ENCODE data around the gene TRUB1.
A peak's percentile ranks its signal among the peaks of the same experiment; 100 is the strongest.

Gene TRUB1

DNA sequence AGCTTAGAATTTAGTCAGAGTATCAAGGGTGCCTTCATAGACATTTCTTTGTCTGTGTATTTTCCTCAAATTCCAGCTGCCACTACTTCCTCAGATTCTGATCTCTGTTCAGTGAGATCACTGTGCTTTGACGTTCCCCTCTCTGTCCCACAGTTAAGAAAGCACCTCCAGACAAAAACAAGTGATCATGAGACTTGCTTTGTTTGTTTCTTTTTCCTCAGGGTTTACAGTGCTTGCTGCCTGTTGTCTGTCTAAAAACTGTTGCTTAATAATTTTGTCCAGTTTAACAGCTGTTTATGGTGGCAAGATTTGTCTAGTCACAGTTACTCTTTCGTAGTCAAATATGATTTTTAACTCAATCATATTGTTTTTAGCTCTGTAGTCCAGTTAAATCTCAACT is 29.1 kb downstream of the TRUB1 start:
- DNase-seq: no peak
- in situ Hi-C loops (cut with MboI; ENCODE audit: low pct_unique_long_range_greater_than_20kb, low sequenced_read_pairs): no loop called here

GRCh38 chr10:114970515-114970914 is 32.5 kb downstream of the TRUB1 start:
- in situ Hi-C loops (cut with MboI; ENCODE audit: low pct_unique_long_range_greater_than_20kb, low sequenced_read_pairs): no loop called here
- DNase-seq: no peak

- in situ Hi-C loops (cut with MboI; ENCODE audit: low pct_unique_long_range_greater_than_20kb, low sequenced_read_pairs): no loop called here
- no peak for DNase-seq
Observed at GRCh38 chr10:114973306-114973705, 35.3 kb downstream of the TRUB1 start.

- in situ Hi-C loops (cut with MboI; ENCODE audit: low pct_unique_long_range_greater_than_20kb, low sequenced_read_pairs): no loop called here
- no peak for DNase-seq
Observed at GRCh38 chr10:114973997-114974396, 36.0 kb downstream of the TRUB1 start.

GRCh38 chr10:114974625-114975024 is 36.6 kb downstream of the TRUB1 start:
- in situ Hi-C loops (cut with MboI; ENCODE audit: low pct_unique_long_range_greater_than_20kb, low sequenced_read_pairs): no loop called here
- DNase-seq: no peak

DNA sequence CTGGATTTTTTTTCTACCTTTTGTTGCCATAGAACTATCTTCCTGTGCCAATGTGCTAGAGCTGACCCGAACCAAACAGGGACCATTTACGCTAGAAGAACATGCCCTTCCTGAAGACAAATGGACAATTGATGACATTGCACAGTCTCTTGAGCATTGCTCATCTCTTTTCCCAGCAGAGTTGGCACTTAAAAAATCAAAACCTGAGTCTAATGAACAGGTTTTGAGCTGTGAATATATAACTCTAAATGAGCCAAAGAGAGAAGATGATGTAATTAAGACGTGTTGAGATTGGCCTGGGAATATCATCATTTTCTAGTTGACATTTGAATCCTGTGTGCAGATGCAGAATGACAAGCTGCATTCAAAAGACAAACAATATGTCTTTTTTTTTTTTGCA is 37.1 kb downstream of the TRUB1 start:
- in situ Hi-C loops (cut with MboI; ENCODE audit: low pct_unique_long_range_greater_than_20kb, low sequenced_read_pairs): no loop called here

GRCh38 chr10:114982989-114983388 is 45.0 kb downstream of the TRUB1 start:
- no peak for DNase-seq
- in situ Hi-C loops (cut with MboI; ENCODE audit: low pct_unique_long_range_greater_than_20kb, low sequenced_read_pairs): no loop called here

More for the DNA sequence above, 37.1 kb downstream of the TRUB1 start:
- no peak for DNase-seq

DNA sequence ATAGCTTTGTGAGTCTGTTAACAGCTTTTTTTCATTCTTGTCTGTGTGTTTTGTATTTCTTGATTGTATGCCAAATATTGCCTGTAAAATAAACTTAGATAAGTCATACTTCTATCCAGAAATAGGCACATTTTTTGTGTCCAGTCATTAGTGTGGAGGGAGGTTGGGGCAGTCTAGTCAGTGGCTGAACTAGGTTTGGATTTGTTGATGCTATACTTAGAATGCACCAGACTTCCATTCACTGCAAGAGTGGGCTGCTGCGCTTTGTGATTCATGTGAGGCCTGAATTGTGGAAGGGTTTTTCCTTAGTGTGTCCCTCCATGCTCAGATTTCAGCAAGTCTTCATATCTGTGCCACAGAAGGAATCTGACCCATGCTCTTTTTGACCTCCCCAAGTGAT is 50.0 kb downstream of the TRUB1 start:
- DNase-seq: no peak
- in situ Hi-C loops (cut with MboI; ENCODE audit: low pct_unique_long_range_greater_than_20kb, low sequenced_read_pairs): no loop called here

GRCh38 chr10:114990586-114990985 is 52.6 kb downstream of the TRUB1 start:
- DNase-seq: no peak
- in situ Hi-C loops (cut with MboI; ENCODE audit: low pct_unique_long_range_greater_than_20kb, low sequenced_read_pairs): no loop called here

DNA sequence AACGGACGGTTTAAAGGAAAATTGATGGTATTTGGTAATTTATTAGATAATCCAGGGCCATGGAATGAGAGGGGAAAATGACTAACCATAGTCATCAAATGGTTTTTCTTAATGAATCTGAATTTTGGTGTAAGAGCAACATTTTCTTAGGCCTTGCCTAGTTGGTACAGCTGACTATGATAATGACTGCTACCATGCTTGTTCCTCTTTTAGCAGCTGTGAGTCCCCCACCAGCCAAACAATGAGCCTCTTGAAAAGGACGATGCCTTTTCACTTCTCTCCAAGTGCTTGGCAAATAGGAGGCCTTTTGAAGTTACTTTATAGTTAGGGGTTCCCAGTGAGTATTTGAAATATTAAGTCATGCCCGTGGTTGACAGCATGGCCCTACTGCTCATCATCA is 53.0 kb downstream of the TRUB1 start:
- no peak for DNase-seq
- in situ Hi-C loops (cut with MboI; ENCODE audit: low pct_unique_long_range_greater_than_20kb, low sequenced_read_pairs): no loop called here

DNA sequence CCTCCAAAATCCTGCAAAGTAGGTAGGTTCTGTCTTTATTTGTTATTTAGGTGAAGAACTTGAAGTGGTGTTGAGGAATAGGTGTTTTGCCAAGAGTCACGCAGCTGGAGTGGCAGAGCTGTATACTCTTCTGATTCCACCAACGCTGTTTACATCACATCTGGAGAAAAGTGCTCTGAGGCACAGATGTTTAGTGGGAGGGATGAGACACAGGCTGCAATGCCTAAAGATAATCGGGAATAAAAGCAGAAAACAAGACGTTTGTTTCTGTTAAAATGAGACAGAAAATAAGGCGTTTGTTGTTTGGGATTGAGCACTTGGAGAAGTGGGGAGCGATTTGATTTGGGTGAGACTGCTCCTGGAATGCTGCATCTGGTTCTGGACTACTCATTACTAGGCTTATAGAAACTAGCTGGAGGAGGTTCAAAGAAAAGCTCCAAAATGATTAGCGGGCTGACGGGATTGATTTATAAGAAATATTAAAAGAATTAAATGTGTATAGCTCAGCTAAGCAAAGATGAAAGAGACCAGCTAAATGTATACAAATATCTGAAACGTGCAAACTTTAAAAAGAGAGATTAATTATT is 54.3 kb downstream of the TRUB1 start:
- in situ Hi-C loops (cut with MboI; ENCODE audit: low pct_unique_long_range_greater_than_20kb, low sequenced_read_pairs): no loop called here
- DNase-seq: no peak

DNA sequence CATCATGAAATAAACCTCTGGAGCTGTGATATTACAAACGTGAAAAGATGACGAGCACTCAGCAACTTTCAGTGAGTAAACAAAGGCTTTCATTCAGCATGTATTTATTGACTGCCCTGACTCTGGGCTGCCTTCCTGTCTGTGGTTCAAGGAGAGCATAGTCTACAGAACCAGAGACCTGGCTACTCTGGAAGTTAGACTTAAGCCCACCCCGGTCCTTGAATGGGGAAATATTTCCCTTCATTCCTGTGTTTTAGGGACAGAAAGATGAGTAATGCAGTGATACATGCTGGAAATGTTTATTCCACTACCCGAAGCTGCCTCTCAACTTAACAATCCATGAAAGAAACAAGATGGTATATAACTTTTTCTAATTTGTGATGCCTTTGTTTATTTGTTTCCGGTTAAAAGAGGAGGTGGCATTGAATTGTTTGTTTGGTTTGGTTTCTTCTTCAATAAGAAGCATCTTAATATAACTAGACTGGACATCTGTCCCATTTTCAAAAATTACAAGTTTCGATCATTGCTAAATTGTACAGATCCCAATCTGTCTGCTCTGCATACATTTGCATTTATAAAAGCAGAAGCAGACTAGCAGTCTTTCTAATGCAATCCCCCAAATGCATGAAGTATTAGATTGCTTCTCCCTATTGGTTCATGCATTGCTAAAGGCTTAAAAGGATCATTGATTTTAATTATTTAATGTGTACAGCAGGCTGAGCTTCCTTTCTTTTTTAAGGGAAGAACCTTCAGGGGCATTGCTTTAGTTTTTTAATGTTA is 57.7 kb downstream of the TRUB1 start:
- DNase-seq: no peak
- in situ Hi-C loops (cut with MboI; ENCODE audit: low pct_unique_long_range_greater_than_20kb, low sequenced_read_pairs): no loop called here

GRCh38 chr10:114996542-114996941 is 58.5 kb downstream of the TRUB1 start:
- DNase-seq: no peak
- in situ Hi-C loops (cut with MboI; ENCODE audit: low pct_unique_long_range_greater_than_20kb, low sequenced_read_pairs): no loop called here

GRCh38 chr10:114998993-114999392 is 61.0 kb downstream of the TRUB1 start:
- DNase-seq: no peak
- in situ Hi-C loops (cut with MboI; ENCODE audit: low pct_unique_long_range_greater_than_20kb, low sequenced_read_pairs): no loop called here

GRCh38 chr10:115001506-115002381 is 63.7 kb downstream of the TRUB1 start:
- DNase-seq: peak; percentile 30

GRCh38 chr10:115003396-115003795 is 65.4 kb downstream of the TRUB1 start:
- no peak for DNase-seq
- in situ Hi-C loops (cut with MboI; ENCODE audit: low pct_unique_long_range_greater_than_20kb, low sequenced_read_pairs): no loop called here

More at GRCh38 chr10:115001506-115002381, 63.7 kb downstream of the TRUB1 start:
- in situ Hi-C loops (cut with MboI; ENCODE audit: low pct_unique_long_range_greater_than_20kb, low sequenced_read_pairs): no loop called here

- no peak for DNase-seq
- in situ Hi-C loops (cut with MboI; ENCODE audit: low pct_unique_long_range_greater_than_20kb, low sequenced_read_pairs): no loop called here
Observed at GRCh38 chr10:115004236-115004862, 66.4 kb downstream of the TRUB1 start.

DNA sequence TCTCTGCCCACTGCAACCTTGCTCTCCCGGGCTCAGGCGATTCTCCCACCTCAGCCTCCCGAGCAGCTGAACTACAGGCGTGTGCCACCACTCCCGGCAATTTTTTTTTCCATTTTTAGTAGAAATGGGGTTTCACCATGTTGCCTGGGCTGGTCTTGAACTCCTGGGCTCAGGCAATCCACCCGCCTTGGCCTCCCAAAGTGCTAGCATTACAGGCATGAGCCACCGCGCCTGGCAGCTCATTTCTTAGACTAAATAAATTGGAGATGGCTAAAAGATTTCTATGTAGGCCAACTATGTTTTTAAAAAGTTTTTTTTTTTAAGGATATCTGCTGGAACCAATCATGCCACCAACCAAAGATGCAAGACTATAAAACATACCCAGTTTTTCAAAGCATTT is 67.8 kb downstream of the TRUB1 start:
- no peak for DNase-seq
- in situ Hi-C loops (cut with MboI; ENCODE audit: low pct_unique_long_range_greater_than_20kb, low sequenced_read_pairs): no loop called here

DNA sequence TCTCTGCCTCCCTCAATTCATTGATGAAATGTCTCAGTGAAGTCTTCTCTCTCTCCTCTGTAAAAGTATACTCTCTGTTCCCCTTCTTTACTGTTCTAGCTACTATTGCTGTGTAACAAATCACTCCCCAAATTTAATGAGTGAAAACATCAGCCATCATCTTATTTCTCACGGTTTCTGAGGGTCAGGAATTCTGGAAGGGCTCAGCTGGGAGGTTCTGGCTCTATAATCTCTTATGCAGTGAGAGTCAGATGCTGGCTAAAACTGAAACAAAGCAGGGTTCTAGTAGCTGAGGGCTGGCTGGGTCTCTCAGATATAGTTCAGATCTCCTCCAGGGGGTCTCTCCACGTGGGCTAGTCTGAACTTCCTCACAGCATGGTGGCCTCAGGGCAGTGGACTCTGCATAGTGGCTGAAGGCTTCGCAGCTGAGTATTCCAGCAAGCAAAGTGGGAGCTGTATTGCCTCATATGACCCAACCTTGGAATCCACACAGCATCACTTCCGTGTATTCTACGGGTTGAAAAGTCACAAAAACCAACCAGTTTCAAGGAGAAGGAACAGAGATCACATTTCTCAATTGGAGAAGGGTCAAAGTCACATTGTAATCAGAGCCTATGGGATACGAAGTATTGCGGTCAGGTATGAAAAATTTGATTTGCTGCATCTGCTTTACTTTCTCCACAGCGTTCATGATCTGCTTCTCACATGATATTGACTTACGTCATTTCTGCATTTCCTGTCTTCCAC is 80.4 kb downstream of the TRUB1 start:
- no peak for DNase-seq
- in situ Hi-C loops (cut with MboI; ENCODE audit: low pct_unique_long_range_greater_than_20kb, low sequenced_read_pairs): no loop called here
